ENCODE data around the gene RTP5. TPM values are rescaled to one million over a fixed set of nuclear protein-coding genes. Genes with fewer than 3 reads are reported as not detected.
A peak's percentile ranks its signal among the peaks of the same experiment; 100 is the strongest.
"Not testable (repeated sequence)": the region's sequence is repeated elsewhere in the genome, so short reads cannot be mapped to it uniquely, and the experiment has no call there.

RTP5 gene
- total and polyA plus RNA-seq, 3 experiments from 2014 or later = 0.11 to 0.23 (median 0.18) TPM

- Histone ChIP-seq H3K36me3 (ENCODE audit: insufficient read depth, low read length) (no peaks in the 10 kb centered on the region), H3K4me1 (ENCODE audit: insufficient read depth, low read length) (peaks cover 53% of the 10 kb centered on the region), H3K4me3 (ENCODE audit: low read length) (no peak overlapping the region), H3K9me3 (ENCODE audit: low read length) (no peaks in the 10 kb centered on the region), H3K27ac (ENCODE audit: low read depth, low read length) (no peak overlapping the region), H3K27me3 (ENCODE audit: insufficient read depth, low read length, poor library complexity, severe bottlenecking) (no peaks in the 10 kb centered on the region)
- POLR2A ChIA-PET = no interaction called here
- Mint-ChIP-seq H3K4me1 (peaks cover 37 to 61% (median 40%) of the 10 kb centered on the region in 3 donors), H3K4me3 (peak overlapping the region in 4 of 7 donors; percentile 20 to 54 (median 32)), H3K27me3 (peaks cover 0 to 3% of the 10 kb centered on the region in 2 donors), H3K36me3 (no peaks in the 10 kb centered on the region), H3K27ac (peak overlapping the region in 7 of 8 donors; percentile 36 to 85 (median 59)), H3K9me3 (no peaks in the 10 kb centered on the region)
- CTCF ChIA-PET = no interaction called here
- DNase-seq = no peak
Observed at GRCh38 chr2:241872313-241872642, 2.7 kb downstream of the RTP5 start.

- H3K9me3 ChIP-seq (ENCODE audit: low read length) = no peaks in the 10 kb centered on the region
- H3K4me1 Mint-ChIP-seq = peaks cover 28 to 54% (median 31%) of the 10 kb centered on the region in 3 donors
- H3K9me3 Mint-ChIP-seq = no peaks in the 10 kb centered on the region
- H3K27ac ChIP-seq (ENCODE audit: low read depth, low read length) = no peak overlapping the region
- H3K4me3 Mint-ChIP-seq = peak overlapping the region in 1 of 7 donors; percentile 34
- no peak overlapping the region for H3K4me3 ChIP-seq (ENCODE audit: low read length)
- POLR2A ChIA-PET = no interaction called here
- H3K27ac Mint-ChIP-seq = peak overlapping the region in 5 of 8 donors; percentile 46 to 85 (median 66)
- H3K36me3 Mint-ChIP-seq = no peaks in the 10 kb centered on the region
- H3K4me1 ChIP-seq (ENCODE audit: insufficient read depth, low read length) = peaks cover 43% of the 10 kb centered on the region
- no peaks in the 10 kb centered on the region for H3K27me3 ChIP-seq (ENCODE audit: insufficient read depth, low read length, poor library complexity, severe bottlenecking)
- H3K36me3 ChIP-seq (ENCODE audit: insufficient read depth, low read length) = no peaks in the 10 kb centered on the region
- DNase-seq = no peak
- CTCF ChIA-PET = no interaction called here
- H3K27me3 Mint-ChIP-seq = peaks cover 0 to 3% of the 10 kb centered on the region in 2 donors
Observed at GRCh38 chr2:241873081-241873802, 3.7 kb downstream of the RTP5 start.

DNA sequence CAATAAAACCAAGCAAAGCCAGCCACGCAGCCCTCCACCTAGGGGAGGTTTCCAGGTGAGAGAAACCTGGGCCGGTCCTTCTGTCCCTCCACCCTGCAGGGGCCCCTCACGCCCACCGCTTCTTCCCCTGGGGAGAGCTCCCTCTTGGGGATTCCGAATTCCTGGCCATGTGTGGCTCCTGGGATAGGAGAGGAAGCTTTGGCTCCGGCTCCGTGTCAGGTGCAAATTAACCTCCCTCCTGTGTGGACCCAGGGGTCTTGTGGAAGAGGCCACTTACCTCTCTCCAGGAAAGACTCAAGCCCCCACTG is 4.2 kb downstream of the RTP5 start:
- ChIA-PET POLR2A (no interaction called here), CTCF (no interaction called here)
- peaks cover 23 to 51% (median 26%) of the 10 kb centered on the region in 3 donors for H3K4me1 Mint-ChIP-seq
- H3K9me3 Mint-ChIP-seq = no peaks in the 10 kb centered on the region
- peak overlapping the region in 1 of 7 donors; percentile 34 for H3K4me3 Mint-ChIP-seq
- Histone ChIP-seq H3K27ac (ENCODE audit: low read depth, low read length) (no peak overlapping the region), H3K27me3 (ENCODE audit: insufficient read depth, low read length, poor library complexity, severe bottlenecking) (no peaks in the 10 kb centered on the region), H3K4me1 (ENCODE audit: insufficient read depth, low read length) (peaks cover 38% of the 10 kb centered on the region), H3K36me3 (ENCODE audit: insufficient read depth, low read length) (no peaks in the 10 kb centered on the region), H3K4me3 (ENCODE audit: low read length) (no peak overlapping the region), H3K9me3 (ENCODE audit: low read length) (no peaks in the 10 kb centered on the region)
- peak overlapping the region in 4 of 8 donors; percentile 46 to 83 (median 59) for H3K27ac Mint-ChIP-seq
- no peak for DNase-seq
- peaks cover 0 to 3% of the 10 kb centered on the region in 2 donors for H3K27me3 Mint-ChIP-seq
- H3K36me3 Mint-ChIP-seq = no peaks in the 10 kb centered on the region

DNA sequence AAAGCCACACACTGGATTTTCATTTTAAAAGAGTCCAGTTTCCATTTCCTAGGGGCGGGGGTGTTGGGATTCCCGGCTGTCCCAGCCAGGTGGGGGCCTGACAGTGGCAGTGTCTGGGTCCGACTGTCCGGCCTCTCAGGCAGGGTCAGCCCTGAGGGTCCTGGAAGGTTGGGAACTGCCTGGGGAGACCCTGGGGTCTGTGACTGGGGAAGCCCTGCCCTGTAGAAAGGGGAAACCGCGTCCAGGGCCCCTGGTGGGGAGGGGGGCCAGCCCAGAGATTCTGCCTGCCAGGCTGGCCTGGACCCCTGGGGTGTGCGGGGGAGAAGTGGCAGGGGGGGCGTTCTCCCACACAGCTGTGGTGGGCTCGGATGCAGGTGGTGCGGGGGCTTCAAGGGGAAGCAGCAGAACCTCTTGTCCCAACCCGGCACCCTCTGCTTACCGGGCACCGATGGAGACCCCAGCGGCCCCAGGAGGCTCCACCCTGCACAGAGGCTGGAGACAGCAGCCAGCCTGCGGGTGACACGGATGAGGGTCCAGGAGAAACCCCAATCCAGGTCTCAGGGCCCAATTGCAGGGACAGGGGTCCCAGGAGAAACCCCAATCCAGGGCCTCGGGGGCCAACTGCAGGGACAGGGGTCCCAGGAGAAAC is 4.9 kb downstream of the RTP5 start:
- ChIA-PET CTCF (no interaction called here), POLR2A (no interaction called here)
- peak overlapping the region in 2 of 8 donors; percentile 15 to 22 for H3K27ac Mint-ChIP-seq

DNA sequence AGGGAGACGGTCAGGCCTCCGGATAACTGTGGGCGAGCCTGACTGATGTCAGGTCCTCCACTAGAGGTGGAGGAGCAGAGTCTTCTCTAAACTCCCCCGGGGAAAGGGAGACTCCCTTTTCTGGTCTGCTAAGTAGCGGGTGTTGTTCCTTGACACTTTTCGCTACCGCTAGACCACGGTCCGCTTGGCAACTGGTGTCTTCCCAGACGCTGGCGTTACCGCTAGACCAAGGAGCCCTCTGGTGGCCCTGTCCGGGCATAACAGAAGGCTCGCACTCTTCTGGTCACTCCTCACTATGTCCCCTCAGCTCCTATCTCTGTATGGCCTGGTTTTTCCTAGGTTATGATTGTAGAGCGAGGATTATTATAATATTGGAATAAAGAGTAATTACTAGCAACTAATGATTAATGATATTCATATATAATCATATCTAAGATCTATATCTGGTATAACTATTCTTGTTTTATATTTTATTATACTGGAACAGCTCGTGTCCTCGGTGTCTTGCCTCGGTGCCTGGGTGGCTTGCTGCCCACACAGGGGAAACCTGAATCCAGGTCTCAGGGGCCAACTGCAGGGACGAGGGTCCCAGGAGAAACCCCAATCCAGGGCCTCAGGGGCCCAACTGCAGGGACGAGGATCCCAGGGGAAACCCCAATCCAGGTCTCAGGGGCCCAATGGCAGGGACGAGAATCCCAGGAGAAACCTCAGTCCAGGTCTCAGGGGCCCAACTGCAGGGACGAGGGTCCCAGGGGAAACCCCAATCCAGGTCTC is 6.4 kb downstream of the RTP5 start:
- H3K36me3 ChIP-seq (ENCODE audit: insufficient read depth, low read length); POLR2A ChIA-PET; H3K9me3 ChIP-seq (ENCODE audit: low read length); H3K36me3 Mint-ChIP-seq; H3K9me3 Mint-ChIP-seq; H3K27me3 Mint-ChIP-seq; H3K27me3 ChIP-seq (ENCODE audit: insufficient read depth, low read length, poor library complexity, severe bottlenecking); H3K4me3 ChIP-seq (ENCODE audit: low read length); H3K4me3 Mint-ChIP-seq; H3K27ac ChIP-seq (ENCODE audit: low read depth, low read length); DNase-seq: not testable (repeated sequence)
- Mint-ChIP-seq H3K4me1 (peaks cover 14 to 44% (median 17%) of the 10 kb centered on the region in 3 donors), H3K27ac (peak overlapping the region in 4 of 8 donors; percentile 14 to 76 (median 50))
- peaks cover 28% of the 10 kb centered on the region for H3K4me1 ChIP-seq (ENCODE audit: insufficient read depth, low read length)
- CTCF ChIA-PET = interaction anchor here (0.9 to 1.1 kb wide), 2 partner anchors 17 to 113 kb away, joined by 3 read pairs; no protein-coding TSS in a partner anchor

More for the DNA sequence above, 4.9 kb downstream of the RTP5 start:
- Mint-ChIP-seq H3K4me3 (no peak overlapping the region), H3K27me3 (peaks cover 0 to 3% of the 10 kb centered on the region in 2 donors), H3K36me3 (no peaks in the 10 kb centered on the region), H3K4me1 (peaks cover 16 to 46% (median 19%) of the 10 kb centered on the region in 3 donors), H3K9me3 (no peaks in the 10 kb centered on the region)
- H3K9me3 ChIP-seq (ENCODE audit: low read length) = no peaks in the 10 kb centered on the region
- H3K4me3 ChIP-seq (ENCODE audit: low read length) = no peak overlapping the region
- H3K36me3 ChIP-seq (ENCODE audit: insufficient read depth, low read length) = no peaks in the 10 kb centered on the region
- H3K27ac ChIP-seq (ENCODE audit: low read depth, low read length) = no peak overlapping the region
- no peaks in the 10 kb centered on the region for H3K27me3 ChIP-seq (ENCODE audit: insufficient read depth, low read length, poor library complexity, severe bottlenecking)
- no peak for DNase-seq
- peaks cover 34% of the 10 kb centered on the region for H3K4me1 ChIP-seq (ENCODE audit: insufficient read depth, low read length)

DNA sequence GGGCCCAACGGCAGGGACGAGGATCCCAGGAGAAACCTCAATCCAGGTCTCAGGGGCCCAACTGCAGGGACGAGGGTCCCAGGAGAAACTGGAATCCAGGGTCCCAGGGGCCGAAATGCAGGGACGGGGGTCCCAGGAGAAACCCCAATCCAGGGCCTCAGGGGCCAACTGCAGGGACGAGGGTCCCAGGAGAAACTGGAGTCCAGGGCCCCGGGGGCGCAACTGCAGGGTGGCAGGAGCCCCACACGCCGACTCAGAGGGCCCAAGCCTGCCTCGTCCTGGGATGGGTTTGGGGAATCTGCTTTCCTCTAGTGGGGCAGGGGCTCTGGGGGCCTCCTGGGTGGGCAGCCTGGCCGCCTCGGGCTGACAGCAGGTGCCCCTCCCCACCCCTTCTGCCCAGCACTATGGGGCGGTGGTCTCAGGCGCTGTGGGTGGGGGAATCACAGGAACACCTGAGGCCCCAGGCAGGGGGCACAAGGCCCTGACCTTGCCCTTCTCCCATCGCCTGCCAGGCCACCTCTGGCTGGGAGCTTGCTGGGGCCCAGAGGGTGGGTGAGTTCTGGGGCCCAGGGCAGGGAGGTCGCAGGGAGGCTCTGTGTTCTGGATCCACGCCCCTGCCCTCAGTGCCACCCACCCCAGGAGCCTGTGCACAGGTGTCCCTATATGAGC is 7.1 kb downstream of the RTP5 start:
- Mint-ChIP-seq H3K4me3 (no peak overlapping the region), H3K27me3 (peaks cover 0 to 6% of the 10 kb centered on the region in 2 donors), H3K36me3 (peaks cover 0 to 4% (median 0%) of the 10 kb centered on the region in 3 donors), H3K27ac (no peak overlapping the region), H3K9me3 (peaks cover 0 to 5% (median 3%) of the 10 kb centered on the region in 5 donors), H3K4me1 (peaks cover 15 to 44% (median 18%) of the 10 kb centered on the region in 3 donors)
- Histone ChIP-seq H3K9me3 (ENCODE audit: low read length) (no peaks in the 10 kb centered on the region), H3K4me1 (ENCODE audit: insufficient read depth, low read length) (peaks cover 22% of the 10 kb centered on the region), H3K36me3 (ENCODE audit: insufficient read depth, low read length) (no peaks in the 10 kb centered on the region), H3K27me3 (ENCODE audit: insufficient read depth, low read length, poor library complexity, severe bottlenecking) (no peaks in the 10 kb centered on the region), H3K27ac (ENCODE audit: low read depth, low read length) (no peak overlapping the region), H3K4me3 (ENCODE audit: low read length) (no peak overlapping the region)
- POLR2A ChIA-PET = interaction anchor here (1.4 kb wide), 1 partner anchor 8 kb away, joined by 3 read pairs; no protein-coding TSS in a partner anchor
- no peak for DNase-seq
- CTCF ChIA-PET = interaction anchor here (0.9 to 3.1 kb wide), 6 partner anchors 9 to 1025 kb away, joined by 3 to 35 read pairs (median 7); partner anchors contain the start of gene RTP5

DNA sequence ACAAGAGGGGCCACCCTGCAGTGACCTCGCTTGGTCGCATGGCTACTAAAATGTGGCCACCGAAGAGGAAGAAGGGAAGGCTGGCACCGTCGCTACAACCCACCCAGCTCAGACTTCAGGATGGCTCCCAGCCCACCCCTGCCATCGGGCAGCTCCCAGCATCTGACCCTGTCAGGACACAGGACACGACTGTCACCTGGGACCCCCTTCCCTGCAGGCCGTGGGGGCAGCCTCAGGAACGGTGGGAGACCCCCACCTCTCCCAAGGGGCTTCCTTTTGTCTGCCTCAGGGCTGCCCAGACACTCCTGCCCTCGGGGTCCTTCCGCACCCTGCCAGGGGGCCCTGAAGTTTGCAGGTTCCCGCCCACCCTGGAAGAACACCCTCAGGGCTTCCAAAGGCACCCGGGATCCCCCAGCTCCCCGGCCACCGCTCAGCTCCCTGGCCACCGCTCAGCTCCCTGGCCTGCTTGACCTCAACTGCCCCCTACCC is 7.7 kb downstream of the RTP5 start:
- H3K36me3 Mint-ChIP-seq = peaks cover 0 to 4% (median 0%) of the 10 kb centered on the region in 3 donors
- H3K9me3 Mint-ChIP-seq = peaks cover 0 to 5% (median 3%) of the 10 kb centered on the region in 5 donors
- H3K4me1 Mint-ChIP-seq = peaks cover 18 to 44% (median 20%) of the 10 kb centered on the region in 3 donors
- ChIA-PET CTCF (interaction anchor here (1.1 to 3.1 kb wide), 6 partner anchors 9 to 1026 kb away, joined by 3 to 35 read pairs (median 9); partner anchors contain the start of gene RTP5), POLR2A (interaction anchor here (1.4 kb wide), 1 partner anchor 8 kb away, joined by 3 read pairs; no protein-coding TSS in a partner anchor)
- H3K27me3 Mint-ChIP-seq = peaks cover 0 to 6% of the 10 kb centered on the region in 2 donors
- Histone ChIP-seq H3K36me3 (ENCODE audit: insufficient read depth, low read length) (no peaks in the 10 kb centered on the region), H3K27ac (ENCODE audit: low read depth, low read length) (no peak overlapping the region), H3K27me3 (ENCODE audit: insufficient read depth, low read length, poor library complexity, severe bottlenecking) (no peaks in the 10 kb centered on the region), H3K4me1 (ENCODE audit: insufficient read depth, low read length) (peaks cover 22% of the 10 kb centered on the region), H3K9me3 (ENCODE audit: low read length) (no peaks in the 10 kb centered on the region), H3K4me3 (ENCODE audit: low read length) (no peak overlapping the region)
- no peak for DNase-seq
- H3K4me3 Mint-ChIP-seq = no peak overlapping the region
- H3K27ac Mint-ChIP-seq = no peak overlapping the region

All from CD8-positive, alpha-beta memory T cell (primary cell).